Trophoblast cell (in vitro differentiated cells and primary cell): ENCODE measurements around the gene GFPT1. TPM values are rescaled to one million over a fixed set of nuclear protein-coding genes. Genes with fewer than 3 reads are reported as not detected.

Experiments used
- DNase-seq, 2 donors: peaks; one replicate each; pipeline ENCODE4 v3.0.0-alpha.2; 2016
- H2AFZ ChIP-seq: 2 replicates; pipeline ENCODE4 v1.6.1; 2013; ENCODE audit warnings: low read length, moderate library complexity, mild to moderate bottlenecking; ENCODE audit not compliant: insufficient read depth, poor library complexity
- H2AK5ac ChIP-seq: 2 replicates; pipeline ENCODE4 v1.6.1; 2013; ENCODE audit warnings: mild to moderate bottlenecking, low read length
- H2BK120ac ChIP-seq: 2 replicates; pipeline ENCODE4 v1.6.1; 2013; ENCODE audit warnings: low read length, mild to moderate bottlenecking, moderate library complexity; ENCODE audit not compliant: insufficient read depth, poor library complexity
- H2BK12ac ChIP-seq: 2 replicates; pipeline ENCODE4 v1.6.1; 2013; ENCODE audit warnings: mild to moderate bottlenecking, low read length, moderate library complexity
- H2BK5ac ChIP-seq: 2 replicates; pipeline ENCODE4 v1.6.1; 2013; ENCODE audit warnings: low read length, low read depth, moderate library complexity, mild to moderate bottlenecking; ENCODE audit not compliant: poor library complexity
- H3K14ac ChIP-seq: 2 replicates; pipeline ENCODE4 v1.6.1; 2013; ENCODE audit warnings: mild to moderate bottlenecking, low read length
- H3K18ac ChIP-seq: 2 replicates; pipeline ENCODE4 v1.6.1; 2013; ENCODE audit warnings: mild to moderate bottlenecking, low read length
- H3K23ac ChIP-seq: 2 replicates; pipeline ENCODE4 v1.6.1; 2013; ENCODE audit warnings: low read length
- H3K27ac ChIP-seq: 2 replicates; pipeline ENCODE4 v1.5.1; 2013; ENCODE audit warnings: low read depth, mild to moderate bottlenecking, inconsistent platforms, low read length, moderate library complexity
- H3K27me3 ChIP-seq: 2 replicates; pipeline ENCODE4 v1.6.1; 2013; ENCODE audit warnings: inconsistent platforms, mild to moderate bottlenecking, low read length, moderate library complexity; ENCODE audit not compliant: insufficient read depth
- H3K36me3 ChIP-seq, 2 experiments: 1 replicate in 1 of 2; 2 replicates in 1 of 2; pipeline ENCODE4 v1.6.1; 2013; ENCODE audit warnings: low read length in 2 of 2, mild to moderate bottlenecking in 2 of 2, moderate library complexity in 1 of 2; ENCODE audit not compliant: insufficient read depth in 2 of 2, control insufficient read depth in 1 of 2
- H3K4ac ChIP-seq: 2 replicates; pipeline ENCODE4 v1.6.1; 2013; ENCODE audit warnings: low read depth, mild to moderate bottlenecking, low read length, moderate library complexity
- H3K4me1 ChIP-seq, 2 experiments: 1 replicate in 1 of 2; 2 replicates in 1 of 2; pipeline ENCODE4 v1.6.1; 2013; ENCODE audit warnings: low read length in 2 of 2, mild to moderate bottlenecking in 2 of 2, moderate library complexity in 1 of 2; ENCODE audit not compliant: insufficient read depth in 2 of 2, control insufficient read depth in 1 of 2
- H3K4me2 ChIP-seq: 2 replicates; pipeline ENCODE4 v1.6.1; 2013; ENCODE audit warnings: inconsistent platforms, mild to moderate bottlenecking, low read length, moderate library complexity
- H3K4me3 ChIP-seq: 2 replicates; pipeline ENCODE4 v1.5.1; 2013; ENCODE audit warnings: mild to moderate bottlenecking, low read depth, low read length, inconsistent platforms
- H3K79me1 ChIP-seq: one replicate; pipeline ENCODE4 v1.6.1; 2013; ENCODE audit warnings: low read length
- H3K79me2 ChIP-seq: 2 replicates; pipeline ENCODE4 v1.6.1; 2013; ENCODE audit warnings: low read length, mild to moderate bottlenecking; ENCODE audit not compliant: control insufficient read depth, insufficient read depth, poor library complexity
- H3K9ac ChIP-seq: 2 replicates; pipeline ENCODE4 v1.6.1; 2013; ENCODE audit warnings: mild to moderate bottlenecking, low read length
- H3K9me3 ChIP-seq: 2 replicates; pipeline ENCODE4 v1.6.1; 2013; ENCODE audit warnings: low read depth, mild to moderate bottlenecking, control low read depth, inconsistent platforms, low read length; ENCODE audit not compliant: insufficient read depth
- H4K12ac ChIP-seq: 2 replicates; pipeline ENCODE4 v1.6.1; 2013; ENCODE audit warnings: low read depth, mild to moderate bottlenecking, low read length, moderate library complexity
- H4K8ac ChIP-seq: 2 replicates; pipeline ENCODE4 v1.6.1; 2013; ENCODE audit warnings: low read depth, mild to moderate bottlenecking, low read length, moderate library complexity
- H4K91ac ChIP-seq: one replicate; pipeline ENCODE4 v1.6.1; 2013; ENCODE audit warnings: low read depth, mild to moderate bottlenecking, low read length, moderate library complexity
- WGBS: extraction: QIAGEN DNeasy Blood & Tissue Kit; methylation state at CpG from one replicate; pipeline ENCODE4 v1.1.7; 2013; ENCODE audit warnings: missing lambda C conversion rate; ENCODE audit not compliant: insufficient read length, insufficient coverage; ENCODE audit errors: extremely low coverage; 5-methylcytosine and 5-hydroxymethylcytosine counted together
- polyA plus RNA-seq: library from polyadenylated mRNA; stranded (reverse); fragments of 200-250 nt; gene quantifications from 2 replicates; pipeline ENCODE4 v1.2.3, GENCODE V29; 2013

GFPT1 gene
- polyA plus RNA-seq, result 73.9 and 76.7 TPM in 2 replicates

DNA sequence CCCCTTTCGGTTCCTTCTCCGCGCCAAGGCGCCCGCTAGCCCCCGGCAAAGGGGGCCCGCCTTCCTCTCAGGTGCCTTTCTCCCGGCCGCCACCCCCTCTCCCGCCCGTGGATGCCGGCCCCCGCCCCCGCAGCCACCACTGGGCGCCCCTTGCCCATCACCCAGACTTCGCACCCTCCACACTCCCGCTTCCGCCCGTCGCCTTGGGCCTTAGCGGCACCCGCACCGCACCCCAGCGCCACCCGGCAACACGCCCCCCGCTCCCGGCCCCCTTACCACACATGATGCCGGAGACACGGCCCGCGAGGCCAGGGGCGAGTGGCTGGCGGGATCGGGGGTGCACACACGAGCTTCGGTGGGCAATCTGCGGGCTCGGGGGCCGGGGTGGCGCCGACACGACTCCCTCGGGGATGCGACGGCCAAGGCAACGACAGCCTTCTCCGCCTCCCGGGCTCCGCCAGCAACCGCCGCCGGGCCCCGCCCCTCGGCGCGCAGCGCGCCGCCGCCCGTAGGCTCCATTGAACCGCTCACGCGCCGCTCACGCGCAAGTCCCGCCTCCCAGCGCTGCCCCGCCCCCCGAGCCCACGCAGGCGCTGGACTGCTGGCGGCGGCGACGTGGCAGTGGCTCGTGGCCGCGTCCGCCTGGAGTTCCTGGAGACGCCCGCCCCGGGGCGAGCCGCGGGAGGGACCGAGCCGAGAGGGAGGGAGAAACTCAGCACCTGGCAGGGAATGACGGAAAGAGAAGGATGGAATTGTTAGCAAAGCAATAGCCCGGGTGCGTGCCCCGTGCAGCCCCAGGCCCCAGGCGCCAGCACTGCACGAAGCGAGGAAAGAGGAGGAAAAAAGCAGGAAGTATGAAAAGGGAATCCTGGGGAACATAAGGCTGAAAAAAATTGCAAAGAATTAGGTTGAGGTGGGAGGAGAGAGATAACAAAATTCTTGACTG lies at the start of gene GFPT1:
Gene GFPT1, minus strand, starts transcription at position 439 of the 946 bp plus-strand sequence. Its CDS starts 156 bp downstream, at position 283.
- H3K4me1 ChIP-seq, result peaks cover 2 to 9% of the 10 kb centered on the region in 2 experiments
- H3K27ac ChIP-seq, result peak within 1 kb of the TSS; percentile 84

DNA sequence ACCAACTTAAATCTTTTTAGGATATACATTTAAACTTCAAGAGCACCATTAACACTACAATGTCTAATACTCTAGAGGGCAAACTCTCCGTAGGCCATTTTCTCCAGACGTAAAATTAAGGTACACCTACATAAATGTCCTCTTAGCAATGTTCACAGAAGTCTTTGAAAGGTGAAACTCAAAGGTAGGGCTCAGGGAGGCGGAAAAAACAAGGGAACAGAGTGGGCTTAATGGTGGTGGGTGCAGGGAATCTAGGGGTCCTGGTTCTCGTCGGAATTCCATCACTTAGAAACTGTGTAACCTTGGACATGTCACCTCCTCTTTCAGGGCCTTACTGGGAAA lies 49.5 kb upstream of the GFPT1 start:
- peaks cover 6 to 7% of the 10 kb centered on the region in 2 experiments for H3K4me1 ChIP-seq
- no peaks in the 10 kb centered on the region for H3K9me3 ChIP-seq
- peak overlapping the region; percentile 94 for H3K9ac ChIP-seq
- no peak overlapping the region for H2AK5ac ChIP-seq
- H3K79me2 ChIP-seq, result peaks cover 6% of the 10 kb centered on the region
- H3K4me3 ChIP-seq, result peak overlapping the region; percentile 89
- H4K12ac ChIP-seq, result no peak overlapping the region
- H4K8ac ChIP-seq, result peak overlapping the region; percentile 5
- peak overlapping the region; percentile 92 for H3K27ac ChIP-seq
- H3K18ac ChIP-seq, result no peak overlapping the region
- H3K4ac ChIP-seq, result no peak overlapping the region
- no CpG with 5 or more reads among the region's 5 CpGs for WGBS
- H3K36me3 ChIP-seq, result peaks cover 0 to 3% of the 10 kb centered on the region in 2 experiments
- H2AFZ ChIP-seq, result no peak overlapping the region
- peak overlapping the region; percentile 87 for H3K4me2 ChIP-seq
- no peaks in the 10 kb centered on the region for H3K27me3 ChIP-seq
- peaks cover 8% of the 10 kb centered on the region for H3K79me1 ChIP-seq
- H3K23ac ChIP-seq, result no peak overlapping the region
- no peak overlapping the region for H2BK120ac ChIP-seq
- H2BK5ac ChIP-seq, result peak overlapping the region; percentile 25
- no peak for DNase-seq
- peak overlapping the region; percentile 82 for H4K91ac ChIP-seq
- no peak overlapping the region for H2BK12ac ChIP-seq
- no peak overlapping the region for H3K14ac ChIP-seq

More for the DNA sequence above, at the start of gene GFPT1:
- Histone ChIP-seq H4K91ac (peak within 1 kb of the TSS; percentile 94), H4K12ac (peak within 1 kb of the TSS; percentile 90), H3K36me3 (peaks cover 0 to 2% of the 10 kb centered on the region in 2 experiments), H2AFZ (peak within 1 kb of the TSS; percentile 82), H2BK12ac (no peak within 1 kb of the TSS), H2BK120ac (peak within 1 kb of the TSS; percentile 94), H3K14ac (peak within 1 kb of the TSS; percentile 84), H3K79me1 (peaks cover 12% of the 10 kb centered on the region), H3K4ac (peak within 1 kb of the TSS; percentile 98), H2BK5ac (peak within 1 kb of the TSS; percentile 90), H3K18ac (peak within 1 kb of the TSS; percentile 63), H3K4me2 (peak within 1 kb of the TSS; percentile 78), H4K8ac (peak within 1 kb of the TSS; percentile 94), H3K27me3 (no peaks in the 10 kb centered on the region), H2AK5ac (peak within 1 kb of the TSS; percentile 85), H3K23ac (no peak within 1 kb of the TSS), H3K79me2 (peaks cover 14% of the 10 kb centered on the region), H3K9me3 (no peaks in the 10 kb centered on the region), H3K9ac (peak within 1 kb of the TSS; percentile 94), H3K4me3 (peak within 1 kb of the TSS; percentile 100)
- no CpG with 5 or more reads among the region's 97 CpGs for WGBS
- peak; percentile 99 for DNase-seq

DNA sequence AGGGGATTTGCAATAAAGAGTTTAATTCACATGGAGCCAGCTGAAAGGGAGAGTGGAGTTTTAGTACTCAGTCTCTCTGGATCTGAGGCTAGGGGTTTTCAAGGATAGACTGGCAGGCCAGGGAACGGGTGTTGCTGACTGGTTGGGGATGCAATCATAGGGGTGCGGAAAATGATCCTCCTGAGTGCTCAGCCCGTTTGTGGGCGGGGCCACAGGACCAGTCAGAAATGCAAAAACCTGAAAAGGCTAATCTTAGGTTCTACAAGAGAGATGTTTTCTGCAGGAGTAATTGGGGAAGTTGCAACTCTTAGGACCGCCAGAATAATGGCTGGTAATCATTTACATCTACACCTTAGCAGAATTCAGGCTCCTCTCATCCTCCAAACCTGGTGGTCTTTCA lies 47.7 kb upstream of the GFPT1 start:
- Histone ChIP-seq H3K4ac (no peak overlapping the region), H3K9me3 (no peaks in the 10 kb centered on the region), H3K23ac (no peak overlapping the region), H3K9ac (no peak overlapping the region), H3K4me3 (no peak overlapping the region), H3K4me2 (peak overlapping the region; percentile 0), H4K91ac (no peak overlapping the region), H2AK5ac (no peak overlapping the region), H3K27me3 (no peaks in the 10 kb centered on the region), H3K36me3 (peaks cover under 1 to 8% of the 10 kb centered on the region in 2 experiments), H3K4me1 (peaks cover 6 to 7% of the 10 kb centered on the region in 2 experiments), H3K18ac (no peak overlapping the region), H4K12ac (no peak overlapping the region), H3K14ac (no peak overlapping the region), H3K79me1 (peaks cover 8% of the 10 kb centered on the region), H3K79me2 (peaks cover 6% of the 10 kb centered on the region), H2BK5ac (no peak overlapping the region), H4K8ac (no peak overlapping the region), H2BK12ac (no peak overlapping the region), H2BK120ac (no peak overlapping the region), H2AFZ (no peak overlapping the region), H3K27ac (no peak overlapping the region)
- DNase-seq, result no peak
- no CpG with 5 or more reads among the region's 5 CpGs for WGBS

DNA sequence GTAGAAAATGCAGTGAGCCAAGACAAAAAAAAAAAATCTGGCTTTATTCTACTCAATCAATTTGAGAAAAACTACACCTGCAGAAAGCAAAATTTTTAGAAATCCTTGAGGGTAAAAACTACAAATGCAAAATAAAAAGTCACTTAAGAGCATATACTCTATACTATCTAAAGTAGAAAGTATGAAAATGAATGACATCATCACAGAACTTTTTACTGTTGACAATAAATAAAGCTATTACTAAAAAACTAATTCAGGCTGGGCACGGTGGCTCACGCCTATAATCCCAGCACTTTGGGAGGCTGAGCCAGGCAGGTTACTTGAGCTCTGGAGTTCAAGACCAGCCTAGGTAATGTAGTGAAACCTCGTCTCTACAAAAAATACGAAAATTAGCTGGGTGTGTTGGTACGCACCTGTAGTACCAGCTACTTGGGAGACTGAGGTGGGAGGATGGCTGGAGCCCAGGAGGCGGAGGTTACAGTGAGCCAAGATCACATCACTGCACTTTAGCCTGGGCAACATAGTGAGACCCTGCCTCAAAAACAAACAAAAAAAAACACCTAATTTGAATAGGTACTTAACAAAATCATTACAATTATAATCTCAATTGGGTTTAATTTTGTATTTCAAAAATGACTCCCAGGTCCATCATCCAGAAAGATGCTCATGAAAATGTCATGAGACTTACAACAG lies 42.6 kb upstream of the GFPT1 start:
- no peak overlapping the region for H4K91ac ChIP-seq
- H2BK120ac ChIP-seq, result no peak overlapping the region
- DNase-seq, result no peak
- H3K18ac ChIP-seq, result no peak overlapping the region
- no peak overlapping the region for H3K4me2 ChIP-seq
- no peak overlapping the region for H4K12ac ChIP-seq
- no peaks in the 10 kb centered on the region for H3K79me1 ChIP-seq
- no peak overlapping the region for H3K4ac ChIP-seq
- WGBS, result no CpG with 5 or more reads among the region's 6 CpGs
- H2AFZ ChIP-seq, result no peak overlapping the region
- H2BK5ac ChIP-seq, result no peak overlapping the region
- H3K4me3 ChIP-seq, result no peak overlapping the region
- H3K79me2 ChIP-seq, result no peaks in the 10 kb centered on the region
- H3K9ac ChIP-seq, result no peak overlapping the region
- H3K14ac ChIP-seq, result no peak overlapping the region
- H2AK5ac ChIP-seq, result no peak overlapping the region
- H3K27me3 ChIP-seq, result no peaks in the 10 kb centered on the region
- no peaks in the 10 kb centered on the region for H3K4me1 ChIP-seq
- H4K8ac ChIP-seq, result no peak overlapping the region
- H3K9me3 ChIP-seq, result no peaks in the 10 kb centered on the region
- H2BK12ac ChIP-seq, result no peak overlapping the region
- peaks cover 15 to 20% of the 10 kb centered on the region in 2 experiments for H3K36me3 ChIP-seq
- H3K23ac ChIP-seq, result no peak overlapping the region
- no peak overlapping the region for H3K27ac ChIP-seq
